ENCODE results near the gene SLC52A1.
"Not testable (repeated sequence)": the region's sequence is repeated elsewhere in the genome, so short reads cannot be mapped to it uniquely, and the experiment has no call there.

Gene SLC52A1

DNA sequence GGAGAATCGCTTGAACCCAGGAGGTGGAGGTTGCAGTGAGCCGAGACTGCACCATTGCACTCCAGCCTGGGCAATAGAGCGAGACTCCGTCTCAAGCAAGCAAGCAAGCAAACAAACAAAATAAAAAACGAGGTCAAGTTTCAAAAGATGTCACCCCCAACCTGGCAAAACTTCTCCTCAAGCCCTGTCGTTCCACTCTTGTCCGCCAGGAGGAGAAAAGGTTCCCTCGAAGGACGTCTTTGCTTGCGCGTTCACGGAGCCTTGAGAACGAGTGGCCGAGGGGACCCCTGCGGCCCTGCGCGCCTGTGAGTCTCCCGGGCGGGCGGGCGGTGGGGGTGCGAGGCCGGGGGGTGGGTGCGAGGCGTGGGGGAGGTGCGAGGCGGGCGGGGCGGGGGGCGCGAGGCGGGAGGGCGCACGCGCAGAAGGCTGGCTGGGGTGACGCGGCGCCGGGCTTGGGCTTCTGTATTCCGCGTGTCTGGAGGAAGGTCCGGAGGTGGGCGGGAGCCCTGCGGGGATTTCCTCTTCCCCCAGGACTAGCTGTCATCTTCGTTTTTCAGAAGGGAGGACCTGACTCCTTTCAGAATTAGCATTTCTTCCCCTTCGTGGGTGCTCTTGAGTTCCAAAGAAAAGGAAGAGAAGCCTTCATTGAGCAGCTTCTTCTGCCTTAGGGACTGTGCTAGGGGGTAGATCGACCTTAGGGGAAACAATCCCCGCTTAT lies 3.7 kb downstream of the SLC52A1 start:
- peak; percentile 83 for DNase-seq (ENCODE audit: low read depth)

DNA sequence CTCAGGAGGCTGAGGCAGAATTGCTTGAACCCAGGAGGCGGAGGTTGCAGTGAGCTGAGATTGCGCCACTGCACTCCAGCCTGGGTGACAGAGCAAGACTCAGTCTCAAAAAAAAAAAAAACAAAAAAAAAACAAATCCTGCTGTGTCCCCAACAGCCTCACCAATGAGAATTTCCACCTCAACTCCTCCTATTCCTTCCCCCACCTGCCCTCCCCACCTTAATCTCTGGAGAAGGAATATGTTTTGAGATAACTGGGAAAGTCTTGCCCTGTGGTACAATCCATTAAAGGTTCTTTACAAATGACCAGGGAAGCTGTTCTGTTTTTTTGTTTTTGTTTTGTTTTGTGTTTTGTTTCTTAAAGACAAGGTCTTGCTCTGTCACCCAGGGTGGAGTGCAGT lies 5.1 kb downstream of the SLC52A1 start:
- not testable (repeated sequence) for DNase-seq (ENCODE audit: low read depth)

DNA sequence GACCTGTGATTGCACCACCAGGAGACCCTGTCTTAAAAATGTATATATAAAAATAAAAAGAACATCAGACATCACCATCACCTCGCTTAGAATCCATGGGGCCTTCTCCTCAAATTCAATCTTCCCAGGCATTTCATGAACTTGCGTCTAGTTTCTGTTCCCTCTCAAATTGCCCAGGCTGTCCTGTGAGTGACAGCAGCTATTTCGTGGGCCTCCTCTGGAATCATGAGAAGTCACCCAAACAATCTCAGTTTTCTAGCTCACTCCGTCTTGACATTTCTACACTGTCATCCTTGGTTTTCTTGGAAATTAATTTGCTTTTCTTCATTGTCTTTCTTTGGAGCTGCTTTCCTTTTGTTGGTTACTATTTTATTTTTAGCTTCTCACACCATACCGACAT lies 7.3 kb downstream of the SLC52A1 start:
- DNase-seq (ENCODE audit: low read depth), result no peak

DNA sequence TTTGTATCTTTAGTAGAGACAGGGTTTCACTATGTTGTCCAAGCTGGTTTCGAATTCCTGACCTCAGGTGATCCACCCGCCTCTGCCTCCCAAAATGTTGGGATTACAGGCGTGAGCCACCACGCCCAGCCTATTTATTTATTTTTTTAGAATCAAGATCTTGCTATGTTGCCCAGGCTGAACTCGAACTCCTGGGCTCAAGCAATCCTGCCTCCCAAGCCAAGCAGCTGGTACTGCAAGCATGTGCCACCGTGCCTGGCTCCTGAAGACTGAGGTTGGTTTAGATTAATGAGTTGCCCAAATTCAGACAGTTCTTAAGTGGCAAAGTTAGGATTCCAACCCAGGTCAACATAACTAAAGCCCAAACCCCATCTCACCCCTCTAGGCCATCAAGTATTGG lies 7.9 kb downstream of the SLC52A1 start:
- no peak for DNase-seq (ENCODE audit: low read depth)

DNA sequence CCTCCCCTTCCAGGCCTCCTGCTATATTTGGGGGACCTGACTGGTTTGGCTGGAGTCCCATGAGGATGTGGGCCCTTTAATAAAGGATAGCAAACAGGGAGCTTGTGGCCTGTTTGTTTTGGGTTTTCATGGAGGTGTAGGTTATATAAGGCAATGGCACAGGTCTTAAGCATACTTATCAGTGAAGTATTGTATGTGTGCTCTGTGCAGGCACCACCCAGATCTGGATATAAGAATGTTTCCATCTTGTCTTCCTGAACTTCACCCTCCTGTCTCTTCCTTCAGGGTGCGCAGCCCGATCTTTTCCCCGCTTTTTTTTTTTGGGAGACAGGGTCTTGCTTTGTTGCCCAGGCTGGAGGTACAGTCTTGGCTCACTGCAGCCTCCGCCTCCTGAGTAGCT lies 10.6 kb downstream of the SLC52A1 start:
- DNase-seq (ENCODE audit: low read depth), result no peak

DNA sequence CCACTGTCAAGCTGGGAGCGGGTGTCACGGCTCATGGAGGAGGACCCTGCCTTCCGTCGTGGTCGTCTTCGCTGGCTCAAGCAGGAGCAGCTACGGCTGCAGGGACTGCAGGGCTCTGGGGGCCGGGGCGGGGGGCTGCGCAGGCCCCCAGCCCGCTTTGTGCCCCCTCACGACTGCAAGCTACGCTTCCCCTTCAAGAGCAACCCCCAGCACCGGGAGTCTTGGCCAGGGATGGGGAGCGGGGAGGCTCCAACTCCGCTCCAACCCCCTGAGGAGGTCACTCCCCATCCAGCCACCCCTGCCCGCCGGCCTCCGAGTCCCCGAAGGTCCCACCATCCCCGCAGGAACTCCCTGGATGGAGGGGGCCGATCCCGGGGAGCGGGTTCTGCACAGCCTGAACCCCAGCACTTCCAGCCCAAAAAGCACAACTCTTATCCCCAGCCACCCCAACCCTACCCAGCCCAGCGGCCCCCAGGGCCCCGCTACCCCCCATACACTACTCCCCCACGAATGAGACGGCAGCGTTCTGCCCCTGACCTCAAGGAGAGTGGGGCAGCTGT lies 11.6 kb downstream of the SLC52A1 start:
- no peak for DNase-seq (ENCODE audit: low read depth)

DNA sequence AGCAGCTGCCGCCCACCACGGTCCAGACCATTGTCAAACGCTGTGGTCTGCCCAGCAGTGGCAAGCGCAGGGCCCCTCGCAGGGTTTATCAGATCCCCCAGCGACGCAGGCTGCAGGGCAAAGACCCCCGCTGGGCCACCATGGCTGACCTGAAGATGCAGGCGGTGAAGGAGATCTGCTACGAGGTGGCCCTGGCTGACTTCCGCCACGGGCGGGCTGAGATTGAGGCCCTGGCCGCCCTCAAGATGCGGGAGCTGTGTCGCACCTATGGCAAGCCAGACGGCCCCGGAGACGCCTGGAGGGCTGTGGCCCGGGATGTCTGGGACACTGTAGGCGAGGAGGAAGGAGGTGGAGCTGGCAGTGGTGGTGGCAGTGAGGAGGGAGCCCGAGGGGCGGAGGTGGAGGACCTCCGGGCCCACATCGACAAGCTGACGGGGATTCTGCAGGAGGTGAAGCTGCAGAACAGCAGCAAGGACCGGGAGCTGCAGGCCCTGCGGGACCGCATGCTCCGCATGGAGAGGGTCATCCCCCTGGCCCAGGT lies 13.0 kb downstream of the SLC52A1 start:
- no peak for DNase-seq (ENCODE audit: low read depth)

DNA sequence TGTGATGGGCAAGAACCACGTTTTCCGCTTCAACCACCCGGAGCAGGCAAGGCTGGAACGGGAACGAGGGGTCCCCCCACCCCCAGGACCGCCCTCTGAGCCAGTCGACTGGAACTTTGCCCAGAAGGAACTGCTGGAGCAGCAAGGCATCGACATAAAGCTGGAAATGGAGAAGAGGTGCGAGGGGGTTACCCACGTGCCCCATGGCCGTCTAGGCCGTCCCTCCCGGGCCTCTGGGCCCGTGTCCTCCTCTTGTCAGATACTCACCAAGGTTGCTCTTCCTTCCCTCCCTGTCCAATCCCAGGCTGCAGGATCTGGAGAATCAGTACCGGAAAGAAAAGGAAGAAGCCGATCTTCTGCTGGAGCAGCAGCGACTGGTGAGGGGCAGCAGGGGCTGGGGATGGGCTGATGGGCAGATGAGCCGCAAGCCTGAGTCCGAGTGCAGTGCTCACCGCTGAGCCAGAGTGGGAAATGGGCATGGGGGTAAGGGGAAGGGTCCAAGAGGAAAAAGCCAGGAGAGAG lies 14.7 kb downstream of the SLC52A1 start:
- no peak for DNase-seq (ENCODE audit: low read depth)

DNA sequence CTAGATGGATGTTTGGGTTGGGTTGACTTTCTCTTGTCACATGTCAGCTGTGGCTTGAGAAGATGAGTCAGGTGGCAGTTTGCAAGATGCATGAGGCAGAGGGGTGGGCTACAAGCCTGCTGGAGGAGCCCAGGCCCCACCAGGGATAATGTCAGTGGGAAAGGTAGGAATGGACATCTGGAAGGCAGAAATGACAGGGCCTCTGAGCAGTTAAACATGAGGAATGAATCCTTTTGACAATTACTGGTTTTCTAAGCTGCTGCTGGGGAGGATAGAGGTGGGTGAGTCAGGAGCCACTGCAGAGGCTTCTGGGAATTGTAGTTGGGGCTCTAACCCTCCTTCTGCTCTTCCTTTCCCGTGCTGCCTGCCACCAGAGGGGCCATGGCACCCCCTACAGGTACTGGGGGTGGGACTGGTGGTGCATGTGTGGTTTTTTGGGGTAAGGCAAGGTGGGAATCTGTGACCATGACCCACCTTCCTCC lies 15.7 kb downstream of the SLC52A1 start:
- peak; percentile 44 for DNase-seq (ENCODE audit: low read depth)

DNA sequence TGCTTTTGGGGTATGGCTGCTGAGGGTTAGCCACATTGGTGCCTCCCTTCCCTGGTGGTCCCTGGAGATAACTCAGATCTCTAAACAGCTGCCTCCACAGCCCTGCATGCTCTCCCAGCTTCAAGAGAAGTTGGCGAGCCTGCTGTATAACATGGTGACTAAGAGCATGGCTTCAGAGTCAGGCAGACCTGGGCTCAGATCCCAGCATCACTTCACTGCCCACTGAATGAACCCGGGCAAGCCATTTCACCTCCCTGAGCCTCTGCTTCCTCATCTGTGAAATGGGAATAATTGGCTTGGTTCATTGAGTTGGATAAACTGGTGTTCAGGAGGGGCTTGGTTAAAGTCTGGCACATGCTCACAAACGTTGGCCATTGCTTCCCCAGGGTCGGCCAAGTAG lies 20.9 kb downstream of the SLC52A1 start:
- no peak for DNase-seq (ENCODE audit: low read depth)

DNA sequence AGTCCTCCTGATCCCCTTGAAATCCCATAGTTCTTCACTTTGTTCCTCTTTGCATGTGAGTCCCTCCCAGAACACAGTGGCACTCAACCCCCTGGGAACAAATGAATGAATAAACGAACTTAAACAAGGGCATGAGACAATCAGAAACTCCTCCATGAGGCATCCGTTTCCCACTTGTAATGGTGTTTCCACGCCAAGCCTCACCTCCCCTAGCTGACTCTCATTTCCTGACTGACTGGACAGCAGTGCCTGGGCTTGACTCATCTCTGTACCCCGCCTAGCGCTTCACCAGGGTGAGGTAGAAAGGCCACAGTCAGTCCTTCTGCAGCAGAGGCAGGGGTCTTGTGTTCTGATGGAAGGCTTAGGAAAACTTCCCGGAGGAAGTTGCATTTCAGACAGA lies 23.3 kb downstream of the SLC52A1 start:
- no peak for DNase-seq (ENCODE audit: low read depth)

DNA sequence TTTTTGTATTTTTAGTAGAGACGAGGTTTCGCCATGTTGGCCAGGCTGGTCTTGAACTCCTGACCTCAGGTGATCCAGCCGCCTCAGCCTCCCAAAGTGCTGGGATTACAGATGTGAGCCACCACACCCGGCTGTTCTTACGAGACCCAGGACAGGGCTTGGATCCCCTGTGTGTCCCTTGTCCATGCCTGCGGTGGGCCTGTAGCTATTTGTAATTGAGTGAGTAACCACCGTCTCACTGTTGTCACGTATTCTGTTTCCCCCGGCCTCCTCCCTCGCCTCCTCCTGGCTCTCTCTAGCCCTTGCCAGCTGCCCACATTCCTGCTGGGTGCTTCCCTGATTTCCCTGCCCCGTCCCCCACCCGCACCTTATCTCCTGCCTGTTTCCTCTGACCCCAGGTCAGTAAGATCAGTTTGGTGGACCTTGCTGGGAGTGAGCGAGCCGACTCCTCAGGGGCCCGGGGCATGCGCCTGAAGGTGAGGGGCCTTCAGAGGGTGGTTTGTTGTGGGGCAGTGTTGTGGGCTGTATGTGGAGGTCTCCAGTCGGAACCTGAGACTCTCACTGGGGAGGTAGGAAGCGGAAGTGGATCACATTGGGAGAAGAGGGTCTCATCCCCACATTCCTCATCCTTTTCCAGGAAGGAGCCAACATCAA lies 31.9 kb downstream of the SLC52A1 start:
- DNase-seq (ENCODE audit: low read depth), result no peak

DNA sequence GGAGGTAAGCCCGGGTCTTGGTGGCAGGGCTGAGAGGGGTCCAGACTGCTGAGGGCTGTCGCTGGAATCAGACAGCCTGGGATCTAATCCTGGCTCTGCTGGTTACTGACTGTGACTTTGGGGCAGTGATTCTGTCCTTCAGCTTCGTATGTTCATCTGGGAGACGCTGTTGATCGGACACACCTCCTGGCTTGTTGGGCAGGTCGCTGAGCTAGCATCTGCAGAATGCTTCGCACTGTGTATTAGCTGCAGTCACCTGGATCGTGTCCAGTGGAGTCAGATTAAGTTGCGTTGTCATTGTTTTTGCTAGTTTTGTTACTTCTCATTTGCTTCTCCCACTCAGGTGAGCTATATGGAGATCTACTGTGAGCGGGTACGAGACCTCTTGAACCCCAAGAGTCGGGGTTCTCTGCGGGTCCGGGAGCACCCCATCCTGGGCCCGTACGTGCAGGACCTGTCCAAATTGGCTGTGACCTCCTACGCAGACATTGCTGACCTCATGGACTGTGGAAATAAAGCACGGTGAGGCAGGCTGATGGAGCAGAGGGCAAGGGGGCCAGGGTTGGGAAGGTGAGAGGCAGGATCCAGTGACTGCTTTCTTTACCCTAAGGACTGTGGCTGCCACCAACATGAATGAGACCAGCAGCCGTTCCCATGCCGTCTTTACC lies 33.0 kb downstream of the SLC52A1 start:
- DNase-seq (ENCODE audit: low read depth), result no peak

DNA sequence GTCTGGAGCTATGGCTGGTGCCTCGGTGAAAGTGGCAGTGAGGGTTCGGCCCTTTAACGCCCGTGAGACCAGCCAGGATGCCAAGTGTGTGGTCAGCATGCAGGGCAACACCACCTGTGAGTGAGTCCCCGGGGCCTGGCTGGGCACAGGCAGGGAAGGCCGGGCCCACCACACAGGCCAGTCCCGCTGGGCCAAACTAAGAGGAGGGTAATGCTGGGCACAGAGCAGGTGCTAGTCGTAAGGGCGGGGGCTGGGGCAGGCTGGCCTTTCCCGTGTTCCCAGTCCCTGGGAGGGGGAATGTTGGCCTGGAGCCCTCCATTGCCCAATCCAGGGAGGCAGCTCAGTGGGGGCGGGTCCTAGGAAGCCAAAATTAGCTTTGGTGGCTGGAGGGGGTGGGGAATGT lies 35.0 kb downstream of the SLC52A1 start:
- DNase-seq (ENCODE audit: low read depth), result no peak

DNA sequence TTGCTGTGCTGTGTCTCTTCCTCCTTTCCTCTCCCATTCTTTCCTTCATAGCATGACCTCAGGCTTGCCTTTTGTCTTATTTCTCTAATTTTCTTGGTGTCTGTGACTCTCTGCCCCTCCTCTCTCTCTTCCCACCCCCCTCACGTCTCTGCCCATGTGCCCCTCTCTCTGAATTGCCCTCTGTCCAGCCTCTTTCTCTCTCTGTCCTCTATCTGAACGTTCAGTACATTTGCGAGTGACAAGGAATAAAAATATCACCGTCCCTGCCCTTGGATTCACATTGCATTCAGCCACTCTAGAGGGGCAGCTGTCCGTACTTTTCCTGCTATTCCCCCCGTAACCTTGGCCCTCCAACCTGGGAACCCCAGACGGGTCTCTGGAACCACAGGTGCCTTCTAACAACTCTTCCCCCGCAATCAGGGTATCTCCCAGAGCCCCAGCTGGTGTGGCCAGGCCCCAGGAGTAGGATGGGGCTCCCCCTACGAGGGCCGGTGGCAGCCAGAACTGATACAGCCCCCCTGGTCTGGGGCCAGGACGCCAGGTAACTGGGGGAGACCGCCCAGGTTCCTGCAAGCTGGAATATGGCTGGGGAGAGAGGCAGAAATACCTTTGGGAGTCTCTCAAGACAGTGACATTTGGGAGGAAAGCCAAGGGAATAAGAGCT lies 35.7 kb downstream of the SLC52A1 start:
- DNase-seq (ENCODE audit: low read depth), result no peak

DNA sequence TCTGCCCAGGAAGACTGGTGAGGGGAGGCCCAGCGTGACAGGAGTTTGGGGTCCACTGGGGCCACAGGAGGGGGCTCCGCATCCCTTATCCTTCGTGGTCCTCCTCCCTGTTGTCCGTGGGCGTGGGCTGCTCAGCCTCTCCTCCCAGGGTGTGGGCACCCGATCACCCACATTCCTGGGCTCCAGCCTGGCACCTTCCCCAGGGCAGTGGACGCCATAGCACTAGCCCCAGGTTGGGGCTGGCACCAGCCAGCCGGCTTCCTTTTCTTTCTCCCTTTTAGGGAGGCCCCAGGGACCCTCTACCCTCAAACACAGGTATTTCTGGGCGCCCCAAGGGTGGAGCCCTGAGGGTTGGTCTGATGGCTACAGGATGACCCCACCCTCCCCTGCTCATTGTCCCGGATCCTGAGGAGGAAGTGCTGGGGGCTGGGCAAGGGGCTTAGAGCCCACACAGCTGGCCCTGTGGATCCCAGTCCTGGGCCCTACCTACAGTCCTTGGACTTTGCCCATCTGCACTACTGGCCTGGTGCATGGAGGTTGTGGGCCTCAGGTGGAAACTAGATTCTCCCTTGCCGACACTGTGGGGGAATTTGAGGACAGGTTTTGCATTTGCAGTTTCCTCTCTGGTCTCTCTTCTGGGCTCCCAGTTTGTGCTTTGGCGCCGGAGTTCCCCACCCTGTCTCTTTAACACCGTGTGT lies 36.3 kb downstream of the SLC52A1 start:
- DNase-seq (ENCODE audit: low read depth), result no peak

DNA sequence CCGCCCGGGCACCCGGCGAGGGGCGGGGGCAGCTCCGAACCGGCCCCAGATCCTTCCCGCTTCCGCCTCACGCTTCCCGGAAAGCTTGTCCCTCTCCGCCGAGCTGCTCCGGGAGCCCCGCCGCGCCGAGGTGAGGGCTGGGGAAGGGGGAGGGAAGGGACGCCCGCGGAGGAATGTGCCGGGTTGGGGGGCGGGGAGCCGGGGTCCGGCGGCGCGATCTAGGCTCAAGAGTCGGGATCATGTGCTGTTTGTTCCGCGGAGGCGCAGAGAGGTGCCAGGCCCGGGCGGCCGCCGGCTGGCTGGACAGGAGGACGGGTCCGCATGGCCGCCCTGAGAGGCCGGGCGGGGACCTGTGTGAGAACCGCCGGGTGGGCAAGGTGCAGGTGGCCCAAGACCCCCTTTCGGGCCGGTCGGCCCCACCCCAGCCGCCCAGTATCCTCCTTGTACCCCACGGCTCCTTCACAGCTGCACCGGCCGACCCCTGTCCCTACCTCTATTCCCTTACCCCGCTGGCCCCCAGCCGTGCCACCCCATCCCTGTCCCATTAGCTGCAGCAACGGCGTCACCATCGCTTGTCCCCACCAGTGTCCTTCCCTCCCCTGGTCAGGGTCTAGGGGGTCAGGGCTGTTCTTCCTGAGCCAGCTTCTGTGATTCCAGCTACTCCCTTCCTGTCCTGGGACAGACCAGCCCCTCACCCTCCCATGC lies 37.0 kb downstream of the SLC52A1 start:
- DNase-seq (ENCODE audit: low read depth), result no peak

DNA sequence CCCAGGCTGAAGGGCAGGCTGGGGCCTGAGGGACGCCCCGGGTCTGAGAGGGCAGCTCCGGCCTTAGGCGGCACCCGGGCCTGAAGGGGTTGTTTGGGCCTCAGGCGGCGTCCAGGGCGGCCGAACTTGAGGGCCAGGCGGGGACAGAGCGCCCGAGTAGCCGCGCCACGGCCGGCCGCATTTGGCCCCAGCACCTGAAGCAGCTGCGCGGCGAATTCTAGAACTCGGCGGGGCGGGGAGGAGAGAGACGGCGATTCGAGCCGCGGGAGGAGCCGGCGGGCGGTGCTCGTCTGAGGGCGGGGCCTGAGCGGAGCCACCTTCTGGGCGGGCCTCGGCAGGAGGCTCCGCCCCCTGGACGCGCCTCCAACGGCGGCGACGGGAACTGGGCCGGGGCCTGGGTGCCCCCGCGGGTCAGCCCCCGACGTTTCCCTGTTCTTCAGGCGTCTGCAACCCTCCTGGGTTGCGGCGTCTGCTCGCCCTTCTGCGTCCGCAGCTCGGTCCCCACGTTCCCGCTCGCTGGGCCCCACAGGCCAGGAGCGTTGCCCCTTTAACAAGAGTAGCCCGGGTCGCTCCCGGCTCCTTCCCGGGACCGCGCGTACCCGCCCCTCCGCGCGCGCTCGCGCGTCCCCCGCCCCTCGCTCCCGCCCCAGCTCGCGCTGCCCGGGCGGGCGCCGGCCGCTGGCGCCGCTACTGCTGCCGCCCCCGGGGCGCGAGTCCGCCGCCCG lies 37.8 kb downstream of the SLC52A1 start, which contains the start of the genes INCA1 and KIF1C:
INCA1 (minus strand) TSS at position 221 of the 725 bp plus-strand sequence. CDS start 3,085 bp downstream, outside the sequence.
KIF1C (plus strand) TSS at position 649 of the 725 bp plus-strand sequence. CDS start 2,297 bp downstream, outside the sequence.
- peak; percentile 85 for DNase-seq (ENCODE audit: low read depth)

DNA sequence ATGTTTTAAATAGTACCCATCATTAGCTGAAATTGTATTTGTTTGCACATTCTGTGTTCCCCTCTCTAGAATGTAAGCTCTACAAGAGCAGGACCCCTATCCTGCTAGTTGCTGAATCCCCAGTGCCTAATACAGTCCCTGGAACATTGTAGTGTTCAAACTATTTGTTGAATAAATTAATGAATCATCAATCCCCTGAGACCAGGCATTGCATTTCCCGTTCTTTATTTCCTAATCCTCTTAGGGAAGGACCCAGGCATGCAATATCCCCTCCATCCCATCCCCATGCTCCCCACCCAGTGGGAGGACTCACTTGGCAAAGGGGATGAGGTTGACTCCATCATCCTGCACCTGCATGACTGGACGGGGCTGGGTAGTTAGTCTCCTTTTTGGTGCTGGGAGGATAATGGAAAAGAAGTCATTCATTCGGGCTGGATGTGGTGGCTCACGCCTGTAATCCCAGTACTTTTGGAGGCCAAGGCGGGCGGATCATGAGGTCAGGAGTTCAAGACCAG lies 41.1 kb downstream of the SLC52A1 start:
- no peak for DNase-seq (ENCODE audit: low read depth)
